Uterus (tissue), 4 donors: Measurements from ENCODE around the gene PRKCE. TPM values are rescaled to one million over a fixed set of nuclear protein-coding genes. Genes with fewer than 3 reads are reported as not detected.

Experiments
- DNase-seq, 2 donors: peaks; one replicate each; pipeline ENCODE4 v3.0.0-alpha.2; 2019 to 2020
- H3K27ac ChIP-seq, 2 donors: fragments of 200-600 bp; sonication (generic); 1 replicate in 1 of 2; 2 replicates in 1 of 2; pipeline ENCODE4 v1.5.1; 2016 to 2018
- H3K27me3 ChIP-seq, 2 donors: fragments of 200-600 bp; sonication (generic); one replicate each; pipeline ENCODE4 v1.5.1; 2018 to 2019; ENCODE audit warnings: control low read depth in 1 of 2
- H3K36me3 ChIP-seq, 2 donors: fragments of 200-600 bp; sonication (generic); one replicate each; pipeline ENCODE4 v1.5.1; 2019; ENCODE audit warnings: control low read depth in 1 of 2
- H3K4me1 ChIP-seq, 2 donors: fragments of 200-600 bp; sonication (generic); one replicate each; pipeline ENCODE4 v1.5.1; 2018 to 2019; ENCODE audit warnings: control low read depth in 1 of 2
- H3K4me3 ChIP-seq, 2 donors: fragments of 200-600 bp; sonication (generic); 1 replicate in 1 of 2; 2 replicates in 1 of 2; pipeline ENCODE4 v1.5.1; 2018 to 2019; ENCODE audit warnings: mild to moderate bottlenecking in 1 of 2
- H3K9me3 ChIP-seq, 2 donors: fragments of 200-600 bp; sonication (generic); one replicate each; pipeline ENCODE4 v1.5.1; 2019; ENCODE audit warnings: control low read depth in 1 of 2
- POLR2A ChIP-seq, 2 donors: fragments of 450-650 bp; IDR thresholded peaks; one replicate each; pipeline ENCODE4 v1.6.1; 2016; ENCODE audit warnings: antibody characterized with exemption in 2 of 2, mild to moderate bottlenecking in 1 of 2, moderate library complexity in 1 of 2
- intact Hi-C: fragments of 100-400 bp; cut with DNase I; formaldehyde crosslinking; loops from one replicate; pipeline ENCODE4 v1.15.1; 2023; ENCODE audit warnings: low total_unique reads
- total RNA-seq, 4 donors: library from RNA; depleted of rRNA in 3 of 4; stranded (reverse); fragments of >200 nt in 3 of 4; gene quantifications; one replicate each; pipeline versions ENCODE4 v1.1.0 to v1.2.4, GENCODE V29; 2014 to 2023
- TF ChIP-seq, protein P1 (sequence below), 4 experiments: fragments of 200-600 bp in 2 of 4; fragments of 450-650 bp in 2 of 4; sonication (generic) in 2 of 4; IDR thresholded peaks; one replicate each; pipeline ENCODE4 v1.5.1; 2016 to 2019; ENCODE audit warnings: antibody characterized with exemption in 4 of 4, mild to moderate bottlenecking in 2 of 4, moderate library complexity in 1 of 4
- donor health status: DM: yes; HTN: yes; CAD: no.

Gene PRKCE
- total RNA-seq, 4 donors from 2014 or later, result 3.8 to 47.6 (median 14.2) TPM

DNA sequence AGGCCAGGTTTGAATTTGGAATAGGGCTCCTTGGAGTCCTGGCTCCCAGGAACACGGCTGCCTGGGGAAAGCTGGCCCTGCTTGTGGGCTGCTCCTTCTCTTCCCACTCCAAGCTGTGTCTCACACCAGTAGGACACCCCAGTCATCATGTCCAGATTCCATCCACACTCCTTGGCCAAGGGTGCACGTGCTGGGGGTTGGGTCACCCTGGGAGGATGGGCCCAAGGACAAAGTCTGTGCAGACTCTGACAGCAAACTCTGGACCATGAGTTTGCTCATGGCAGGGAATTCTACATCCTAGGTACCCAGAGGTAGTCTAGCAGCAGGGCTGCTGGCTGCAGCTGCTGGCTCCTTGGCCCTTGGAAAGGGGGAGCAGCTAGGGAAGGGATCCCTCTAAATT lies 543.4 kb downstream of the PRKCE start:
- H3K4me3 ChIP-seq, result no peak overlapping the region
- TF ChIP-seq, protein P1, sequence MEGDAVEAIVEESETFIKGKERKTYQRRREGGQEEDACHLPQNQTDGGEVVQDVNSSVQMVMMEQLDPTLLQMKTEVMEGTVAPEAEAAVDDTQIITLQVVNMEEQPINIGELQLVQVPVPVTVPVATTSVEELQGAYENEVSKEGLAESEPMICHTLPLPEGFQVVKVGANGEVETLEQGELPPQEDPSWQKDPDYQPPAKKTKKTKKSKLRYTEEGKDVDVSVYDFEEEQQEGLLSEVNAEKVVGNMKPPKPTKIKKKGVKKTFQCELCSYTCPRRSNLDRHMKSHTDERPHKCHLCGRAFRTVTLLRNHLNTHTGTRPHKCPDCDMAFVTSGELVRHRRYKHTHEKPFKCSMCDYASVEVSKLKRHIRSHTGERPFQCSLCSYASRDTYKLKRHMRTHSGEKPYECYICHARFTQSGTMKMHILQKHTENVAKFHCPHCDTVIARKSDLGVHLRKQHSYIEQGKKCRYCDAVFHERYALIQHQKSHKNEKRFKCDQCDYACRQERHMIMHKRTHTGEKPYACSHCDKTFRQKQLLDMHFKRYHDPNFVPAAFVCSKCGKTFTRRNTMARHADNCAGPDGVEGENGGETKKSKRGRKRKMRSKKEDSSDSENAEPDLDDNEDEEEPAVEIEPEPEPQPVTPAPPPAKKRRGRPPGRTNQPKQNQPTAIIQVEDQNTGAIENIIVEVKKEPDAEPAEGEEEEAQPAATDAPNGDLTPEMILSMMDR (IDR thresholded peaks at IDR 0.05), result no peak
- no peak for TF ChIP-seq POLR2A (IDR thresholded peaks at IDR 0.05)
- DNase-seq, result no peak
- H3K27ac ChIP-seq, result no peak overlapping the region
- no peaks in the 10 kb centered on the region for H3K36me3 ChIP-seq
- intact Hi-C loops, result no loop called here
- H3K9me3 ChIP-seq, result no peaks in the 10 kb centered on the region
- H3K4me1 ChIP-seq, result no peaks in the 10 kb centered on the region
- H3K27me3 ChIP-seq, result no peaks in the 10 kb centered on the region

DNA sequence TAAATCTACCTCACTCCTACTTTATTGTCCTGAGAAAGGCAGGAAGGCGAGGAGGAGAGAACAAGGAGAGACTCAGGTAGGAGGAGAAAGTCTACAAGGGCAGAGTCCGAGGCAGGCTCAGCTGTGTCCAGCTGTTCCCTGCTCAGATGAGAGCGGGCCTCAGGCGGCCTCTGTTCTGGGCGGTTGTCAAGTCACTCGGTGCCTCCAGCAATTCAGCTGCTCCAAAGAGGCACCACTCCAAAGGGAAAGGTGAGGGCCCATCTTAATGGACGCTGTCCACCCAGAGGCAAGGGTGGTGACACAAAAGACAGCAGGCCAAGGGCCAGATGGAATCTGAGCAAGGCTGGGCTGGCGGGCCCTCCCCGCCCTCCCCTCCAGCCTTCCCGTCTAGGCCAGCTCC lies 544.3 kb downstream of the PRKCE start:
- H3K27me3 ChIP-seq, result no peaks in the 10 kb centered on the region
- DNase-seq, result no peak
- no peak overlapping the region for H3K4me3 ChIP-seq
- intact Hi-C loops, result no loop called here
- no peaks in the 10 kb centered on the region for H3K9me3 ChIP-seq
- no peaks in the 10 kb centered on the region for H3K36me3 ChIP-seq
- no peaks in the 10 kb centered on the region for H3K4me1 ChIP-seq
- H3K27ac ChIP-seq, result no peak overlapping the region
- TF ChIP-seq, protein P1 (IDR thresholded peaks at IDR 0.05), result no peak
- no peak for TF ChIP-seq POLR2A (IDR thresholded peaks at IDR 0.05)

DNA sequence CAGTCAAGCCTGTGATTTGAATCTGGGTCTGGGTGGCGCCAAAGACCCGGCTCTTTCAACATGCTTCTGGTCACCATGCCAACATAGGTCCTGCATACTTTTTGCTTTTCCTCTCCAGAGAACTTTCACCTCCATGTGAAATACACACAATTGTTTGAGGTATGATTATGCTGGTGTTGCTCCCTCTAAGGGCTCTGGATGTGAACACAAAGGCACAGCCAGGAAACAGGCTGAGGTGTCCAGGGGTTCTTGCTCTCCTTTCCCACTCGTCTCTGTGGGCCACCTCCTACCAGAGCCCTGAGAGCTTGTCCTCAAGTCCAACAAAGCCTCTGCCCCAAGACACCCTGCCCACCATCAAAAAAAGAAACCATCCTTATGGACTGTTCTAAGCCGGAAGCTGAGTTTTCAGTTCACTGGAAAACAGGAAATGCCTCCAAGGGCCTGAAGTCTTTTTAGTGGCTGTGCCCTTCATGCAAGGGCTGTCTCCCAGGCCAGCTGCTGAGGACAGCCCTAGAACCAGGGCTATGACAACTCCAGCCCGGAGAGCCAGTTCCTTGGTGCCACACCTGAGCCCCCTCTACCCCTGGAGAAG lies 545.5 kb downstream of the PRKCE start:
- no peaks in the 10 kb centered on the region for H3K27me3 ChIP-seq
- H3K9me3 ChIP-seq, result no peaks in the 10 kb centered on the region
- DNase-seq, result no peak
- no peak overlapping the region for H3K27ac ChIP-seq
- TF ChIP-seq POLR2A (IDR thresholded peaks at IDR 0.05), result no peak
- TF ChIP-seq, protein P1 (IDR thresholded peaks at IDR 0.05), result no peak
- H3K4me3 ChIP-seq, result no peak overlapping the region
- intact Hi-C loops, result no loop called here
- H3K4me1 ChIP-seq, result no peaks in the 10 kb centered on the region
- no peaks in the 10 kb centered on the region for H3K36me3 ChIP-seq

DNA sequence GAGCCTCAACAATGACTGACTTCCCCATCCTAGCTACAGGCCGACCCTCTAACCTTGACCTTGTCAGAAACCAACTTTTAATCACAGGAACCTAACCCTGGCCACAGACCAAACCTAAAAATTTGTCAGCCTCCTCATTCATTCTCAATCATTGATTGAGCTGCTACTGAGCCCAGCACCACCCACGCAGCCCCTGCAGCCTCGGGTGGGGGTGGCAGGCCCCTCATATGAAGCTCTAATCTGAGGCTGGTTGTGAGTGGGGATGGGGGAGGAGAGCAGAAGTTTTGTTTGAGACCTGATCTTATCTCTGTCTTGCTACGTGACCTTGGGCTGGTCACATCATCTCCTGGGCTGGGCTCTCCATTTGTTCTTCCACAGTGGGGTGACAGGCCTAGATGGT lies 546.2 kb downstream of the PRKCE start:
- no peak for DNase-seq
- Histone ChIP-seq H3K4me3 (no peak overlapping the region), H3K4me1 (no peaks in the 10 kb centered on the region), H3K27me3 (no peaks in the 10 kb centered on the region), H3K27ac (no peak overlapping the region), H3K36me3 (no peaks in the 10 kb centered on the region), H3K9me3 (no peaks in the 10 kb centered on the region)
- intact Hi-C loops, result no loop called here
- TF ChIP-seq, protein P1 (IDR thresholded peaks at IDR 0.05), result no peak

DNA sequence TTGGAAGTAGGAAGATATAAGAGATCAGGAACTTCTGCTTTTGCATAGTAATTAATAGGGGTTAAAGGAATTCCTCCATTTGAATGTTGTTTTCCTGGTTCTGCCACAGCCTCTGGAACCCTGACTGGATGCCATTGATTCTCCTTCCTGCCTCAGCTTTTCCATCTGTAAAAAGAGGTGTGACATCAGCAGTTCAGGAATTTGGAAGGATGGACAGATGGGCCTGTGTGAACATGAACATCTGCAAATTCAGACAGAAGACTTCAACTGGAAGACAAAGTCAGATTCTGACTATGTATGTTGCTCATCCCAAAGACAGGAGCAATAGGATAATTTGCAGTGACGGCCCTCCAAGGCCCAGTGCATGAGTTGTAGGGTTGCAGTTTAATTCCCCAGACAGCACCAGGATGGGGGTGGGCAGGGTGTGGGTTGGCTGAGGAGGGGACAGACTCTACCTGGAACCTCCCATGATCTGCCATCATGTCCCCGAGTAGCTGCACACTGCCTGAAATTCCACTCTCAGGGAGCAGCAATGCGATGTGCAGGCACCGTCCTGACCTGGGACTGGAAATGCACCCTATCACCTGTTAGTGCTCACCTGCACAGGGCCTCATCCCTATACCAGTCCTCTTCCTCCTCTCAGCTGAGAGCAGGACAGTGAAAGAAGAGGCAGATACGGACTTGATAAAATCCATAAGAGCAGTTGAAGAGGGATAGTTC lies 546.8 kb downstream of the PRKCE start:
- Histone ChIP-seq H3K4me1 (no peaks in the 10 kb centered on the region), H3K36me3 (no peaks in the 10 kb centered on the region)
- intact Hi-C loops, result no loop called here

More for the DNA sequence above, 546.8 kb downstream of the PRKCE start:
- no peak for DNase-seq
- Histone ChIP-seq H3K9me3 (no peaks in the 10 kb centered on the region), H3K27ac (no peak overlapping the region), H3K4me3 (no peak overlapping the region), H3K27me3 (no peaks in the 10 kb centered on the region)
- no peak for TF ChIP-seq POLR2A (IDR thresholded peaks at IDR 0.05)
- TF ChIP-seq, protein P1 (IDR thresholded peaks at IDR 0.05), result no peak
